HG03342 (cell line): ENCODE results near the gene CCDC106.

ENCODE experiments used
- ATAC-seq: cut with Tn5 transposase; IDR thresholded peaks from one replicate; pipeline ENCODE4 v1.9.1; 2021; ENCODE audit warnings: mild to moderate bottlenecking, moderate library complexity; ENCODE audit not compliant: unreplicated experiment

Gene CCDC106

GRCh38 chr19:55693336-55693974 is 45.4 kb downstream of the CCDC106 start:
- ATAC-seq: no peak

DNA sequence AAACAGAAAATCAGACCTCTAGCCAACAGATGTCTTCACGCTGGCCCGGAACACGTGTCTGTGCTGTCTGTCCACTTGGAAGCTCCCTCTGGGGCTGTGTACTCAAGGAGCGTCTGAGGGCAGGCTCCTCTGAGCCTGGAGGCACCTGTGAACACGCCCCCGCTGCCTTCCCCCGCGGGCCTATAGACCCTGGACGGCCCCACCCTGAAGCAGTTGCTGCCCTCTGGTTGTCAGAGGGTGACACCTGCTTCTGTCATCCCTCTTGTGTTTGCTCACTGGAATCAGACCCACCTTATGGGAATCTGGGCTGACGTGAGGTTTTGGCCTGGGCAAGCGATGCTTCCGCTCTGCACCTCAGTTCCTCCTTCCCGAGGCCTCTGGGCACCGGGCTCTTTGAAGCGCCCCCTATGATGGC is 46.2 kb downstream of the CCDC106 start:
- ATAC-seq: no peak

GRCh38 chr19:55694656-55695491 is 46.9 kb downstream of the CCDC106 start:
- no peak for ATAC-seq

DNA sequence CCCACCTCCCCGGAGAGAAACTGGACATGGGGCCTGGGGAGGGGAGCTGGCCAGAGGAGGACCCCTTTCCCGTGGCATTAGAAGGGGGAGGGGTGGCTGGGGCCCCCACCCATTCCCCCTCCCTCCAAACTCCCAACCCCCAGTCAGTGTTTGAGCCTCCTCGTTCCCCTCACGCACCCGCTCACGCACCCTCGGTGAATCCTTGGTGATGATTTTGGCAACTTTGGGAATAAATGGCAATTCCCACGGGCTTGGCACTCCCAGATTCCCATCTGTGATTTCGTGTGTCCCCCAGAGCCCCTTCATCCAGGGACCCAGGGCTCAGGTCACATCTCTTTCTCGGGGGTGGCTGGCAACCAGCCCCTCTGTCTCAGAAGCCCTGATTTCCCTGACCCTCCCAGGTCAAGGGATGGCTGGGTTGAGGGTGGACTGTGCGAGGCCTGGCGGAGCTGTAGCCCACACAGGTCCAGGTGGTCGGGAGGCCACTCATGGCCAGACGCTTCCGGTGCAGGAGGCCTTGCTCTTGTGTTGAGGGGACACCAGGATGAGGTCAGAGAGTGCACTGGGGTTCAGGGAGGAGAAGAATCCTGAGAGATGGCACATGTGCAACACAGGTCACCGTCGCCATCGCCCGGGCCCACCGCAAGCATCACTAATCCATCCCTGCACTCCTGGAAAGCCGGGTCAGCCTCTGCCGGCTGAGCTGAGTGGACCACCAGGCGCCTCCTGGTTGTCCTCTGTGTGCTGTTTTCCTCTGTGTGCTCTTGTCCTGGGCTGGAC is 47.7 kb downstream of the CCDC106 start:
- no peak for ATAC-seq

GRCh38 chr19:55696301-55697068 is 48.5 kb downstream of the CCDC106 start:
- ATAC-seq: no peak

- no peak for ATAC-seq
These were observed 49.0 kb downstream of the CCDC106 start for GRCh38 chr19:55697069-55697440.

GRCh38 chr19:55697698-55698097 is 49.7 kb downstream of the CCDC106 start:
- no peak for ATAC-seq

DNA sequence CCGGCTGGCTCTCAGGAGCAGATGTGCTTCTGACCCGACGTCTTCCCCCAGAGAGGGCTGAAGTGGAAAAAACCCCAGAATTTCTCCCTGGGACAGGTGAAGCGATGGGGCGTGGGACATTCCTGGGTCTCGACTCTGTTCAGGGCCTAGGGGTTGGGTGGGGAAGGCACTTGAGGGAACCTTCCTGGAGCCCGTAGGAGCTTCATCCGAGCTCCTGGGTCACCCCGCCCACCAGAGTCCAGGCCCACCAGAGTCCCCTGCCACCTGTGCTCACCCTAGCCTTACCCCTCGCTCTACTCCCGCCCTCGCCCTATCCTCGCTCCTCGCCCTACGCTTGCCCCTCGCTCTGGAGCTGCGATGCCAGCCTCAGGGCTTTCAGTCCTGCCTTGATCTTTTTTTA is 50.2 kb downstream of the CCDC106 start:
- no peak for ATAC-seq

- ATAC-seq: no peak
These were observed 51.2 kb downstream of the CCDC106 start for GRCh38 chr19:55699221-55699620.

DNA sequence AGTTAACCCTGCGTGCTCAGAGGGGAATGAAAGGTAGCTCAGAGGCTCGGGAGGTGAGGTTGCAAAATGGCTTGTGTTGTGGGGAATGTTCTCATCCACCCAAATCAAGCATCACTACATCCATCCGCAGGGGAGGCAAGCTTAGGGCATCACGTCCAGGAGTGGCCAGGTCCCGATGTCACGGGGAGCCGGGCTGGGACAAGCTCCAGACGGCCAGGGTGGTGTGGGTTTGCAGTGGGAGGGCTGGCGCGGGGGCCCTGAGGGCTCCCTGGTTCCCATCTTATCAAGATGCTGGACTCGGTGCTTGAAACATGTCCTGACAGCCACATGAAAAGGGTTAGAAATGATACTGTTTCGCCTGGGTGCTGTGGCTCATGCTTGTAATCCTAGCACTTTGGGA is 52.8 kb downstream of the CCDC106 start:
- no peak for ATAC-seq

DNA sequence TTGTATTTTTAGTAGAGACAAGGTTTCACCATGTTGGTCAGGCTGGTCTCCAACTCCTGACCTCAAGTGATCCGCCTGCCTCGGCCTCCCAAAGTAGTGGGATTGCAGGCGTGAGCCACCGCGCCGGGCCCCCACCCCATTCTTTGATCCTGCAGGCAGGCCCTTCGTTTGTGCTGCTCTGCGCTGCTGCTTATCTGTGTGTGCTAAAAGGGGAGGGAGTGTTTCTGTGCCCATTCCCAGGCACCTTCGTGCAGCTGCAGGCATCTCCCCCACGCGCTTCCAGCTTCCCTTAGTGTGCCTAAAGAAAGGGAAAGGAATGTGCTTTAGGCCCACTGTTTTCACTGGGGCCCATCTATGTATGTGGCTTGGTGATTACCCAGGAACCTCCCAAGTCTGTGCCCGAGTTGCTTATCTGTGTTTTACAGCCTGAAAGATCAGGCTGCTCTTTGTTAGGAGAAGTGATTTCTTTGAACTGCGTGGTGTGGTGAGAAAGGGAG is 54.2 kb downstream of the CCDC106 start:
- ATAC-seq: no peak
